Activated B cell treated with CpG ODN at 0.5 μM for 24 hours (primary cell): Measurements from ENCODE around the gene VPS11. TPM values are rescaled to one million over a fixed set of nuclear protein-coding genes. Genes with fewer than 3 reads are reported as not detected.
"Not testable (repeated sequence)": the region's sequence is repeated elsewhere in the genome, so short reads cannot be mapped to it uniquely, and the experiment has no call there.

Experiments used
- ATAC-seq: fragments of 200-7000 bp; cut with Tn5 transposase; one replicate; pipeline ENCODE4 v1.10.0; 2021; ENCODE audit warnings: low read depth, mild to moderate bottlenecking, moderate library complexity
- CTCF ChIA-PET: fragments of 350-600 bp; sonication (Branson Sonifier 250); formaldehyde crosslinking; loops from one replicate; lab custom pipeline; 2021; ENCODE audit warnings: antibody characterized with exemption; lab: Charles Lee
- POLR2A ChIA-PET: fragments of 350-600 bp; sonication (Branson Sonifier 250); formaldehyde crosslinking; loops from one replicate; lab custom pipeline; 2021; ENCODE audit warnings: antibody characterized with exemption; lab: Charles Lee
- DNase-seq: peaks from one replicate; pipeline ENCODE4 v3.0.0; 2022
- H3K27ac Mint-ChIP-seq: one replicate; pipeline ENCODE4 v1.8.0; 2020; ENCODE audit warnings: mixed read lengths
- H3K27me3 Mint-ChIP-seq: one replicate; pipeline ENCODE4 v1.8.0; 2021; ENCODE audit warnings: mixed read lengths
- H3K36me3 Mint-ChIP-seq: one replicate; pipeline ENCODE4 v1.8.0; 2021; ENCODE audit warnings: low read depth, mixed read lengths
- H3K4me1 Mint-ChIP-seq: one replicate; pipeline ENCODE4 v1.8.0; 2021; ENCODE audit warnings: mixed read lengths
- H3K4me3 Mint-ChIP-seq: one replicate; pipeline ENCODE4 v1.8.0; 2020; ENCODE audit warnings: mild to moderate bottlenecking, mixed read lengths
- H3K9me3 Mint-ChIP-seq: one replicate; pipeline ENCODE4 v1.8.0; 2020; ENCODE audit warnings: mixed read lengths
- CTCF ChIP-seq: fragments of 200-600 bp; IDR thresholded peaks from one replicate; pipeline ENCODE4 v1.8.0; 2022; ENCODE audit warnings: antibody characterized with exemption, mild to moderate bottlenecking
- intact Hi-C: fragments of 100-400 bp; cut with micrococcal nuclease; formaldehyde crosslinking; loops from one replicate; pipeline ENCODE4 v1.15.1; 2024
- total RNA-seq: library from RNA; stranded (reverse); gene quantifications from 2 replicates; pipeline ENCODE4 v1.2.3, GENCODE V29; 2022

VPS11 gene
- total RNA-seq, 1 donor from 2014 or later, result 53.6 TPM

GRCh38 chr11:119029340-119030028 is 38.1 kb upstream of the VPS11 start:
- POLR2A ChIA-PET, result interaction anchor here (1.0 to 2.7 kb wide), 5 partner anchors 11 to 55 kb away, joined by 3 to 21 read pairs (median 5); partner anchors contain the start of genes HMBS, RPS25, TRAPPC4 and VPS11
- H3K27ac Mint-ChIP-seq, result peak overlapping the region; percentile 0
- intact Hi-C loops, result loop anchor here (1.0 to 2.0 kb wide), 11 partner anchors 11 to 339 kb away; partner anchors contain the start of genes CENATAC, HINFP, HYOU1 and RPS25
- H3K9me3 Mint-ChIP-seq, result no peaks in the 10 kb centered on the region
- H3K4me1 Mint-ChIP-seq, result peaks cover 15% of the 10 kb centered on the region
- H3K36me3 Mint-ChIP-seq, result peaks cover 22% of the 10 kb centered on the region
- CTCF ChIA-PET, result no interaction called here
- peak overlapping the region; percentile 85 for H3K4me3 Mint-ChIP-seq
- no peak for TF ChIP-seq CTCF
- DNase-seq (no peak), ATAC-seq (no peak)
- no peaks in the 10 kb centered on the region for H3K27me3 Mint-ChIP-seq

GRCh38 chr11:119030029-119030328 is 37.6 kb upstream of the VPS11 start:
- H3K4me3 Mint-ChIP-seq, result peak overlapping the region; percentile 85
- H3K4me1 Mint-ChIP-seq, result peaks cover 15% of the 10 kb centered on the region
- no peaks in the 10 kb centered on the region for H3K27me3 Mint-ChIP-seq
- TF ChIP-seq CTCF, result no peak
- H3K36me3 Mint-ChIP-seq, result peaks cover 17% of the 10 kb centered on the region
- peak overlapping the region; percentile 0 for H3K27ac Mint-ChIP-seq
- intact Hi-C loops, result loop anchor here (1.0 to 2.0 kb wide), 11 partner anchors 12 to 339 kb away; partner anchors contain the start of genes CENATAC, HINFP, HYOU1 and RPS25
- no peaks in the 10 kb centered on the region for H3K9me3 Mint-ChIP-seq
- ATAC-seq (no peak), DNase-seq (peak; percentile 31)
- ChIA-PET POLR2A (interaction anchor here (1.0 to 1.5 kb wide), 4 partner anchors 11 to 55 kb away, joined by 3 to 21 read pairs (median 4); partner anchors contain the start of genes HMBS, RPS25, TRAPPC4 and VPS11), CTCF (no interaction called here)

GRCh38 chr11:119030329-119031047 is 37.1 kb upstream of the VPS11 start, which contains the start of gene SLC37A4:
SLC37A4 (minus strand) TSS chr11:119030877.
- ChIA-PET CTCF (no interaction called here), POLR2A (interaction anchor here (1.0 to 1.5 kb wide), 4 partner anchors 12 to 54 kb away, joined by 3 to 21 read pairs (median 4); partner anchors contain the start of genes HMBS, RPS25, TRAPPC4 and VPS11)
- intact Hi-C loops, result loop anchor here (1.0 to 2.0 kb wide), 11 partner anchors 12 to 340 kb away; partner anchors contain the start of genes CENATAC, HINFP, HYOU1 and RPS25
- no peaks in the 10 kb centered on the region for H3K9me3 Mint-ChIP-seq
- DNase-seq (peak; percentile 99), ATAC-seq (peak; percentile 95)
- peaks cover 12% of the 10 kb centered on the region for H3K36me3 Mint-ChIP-seq
- H3K4me3 Mint-ChIP-seq, result peak within 1 kb of the TSS; percentile 85
- peaks cover 15% of the 10 kb centered on the region for H3K4me1 Mint-ChIP-seq
- TF ChIP-seq CTCF, result no peak
- H3K27me3 Mint-ChIP-seq, result no peaks in the 10 kb centered on the region
- peak within 1 kb of the TSS; percentile 61 for H3K27ac Mint-ChIP-seq

GRCh38 chr11:119031912-119032280 is 35.7 kb upstream of the VPS11 start:
- ATAC-seq (no peak), DNase-seq (no peak)
- Mint-ChIP-seq H3K27me3 (no peaks in the 10 kb centered on the region), H3K4me1 (peaks cover 15% of the 10 kb centered on the region), H3K9me3 (no peaks in the 10 kb centered on the region), H3K4me3 (no peak overlapping the region), H3K27ac (no peak overlapping the region), H3K36me3 (peaks cover 7% of the 10 kb centered on the region)
- intact Hi-C loops, result loop anchor here (2.0 kb wide), 2 partner anchors 125 to 341 kb away; no protein-coding TSS in a partner anchor
- TF ChIP-seq CTCF, result no peak
- POLR2A ChIA-PET, result interaction anchor here (0.6 kb wide), 1 partner anchor 14 kb away, joined by 5 read pairs; no protein-coding TSS in a partner anchor
- CTCF ChIA-PET, result interaction anchor here (0.7 to 1.1 kb wide), 2 partner anchors 13 to 33 kb away, joined by 3 read pairs; partner anchors contain the start of gene TRAPPC4

GRCh38 chr11:119033421-119033820 is 34.2 kb upstream of the VPS11 start:
- CTCF ChIA-PET, result interaction anchor here (1.1 kb wide), 1 partner anchor 9 kb away, joined by 3 read pairs; no protein-coding TSS in a partner anchor
- H3K36me3 Mint-ChIP-seq, H3K27me3 Mint-ChIP-seq, H3K27ac Mint-ChIP-seq, H3K4me3 Mint-ChIP-seq, DNase-seq, intact Hi-C loops, H3K9me3 Mint-ChIP-seq, ATAC-seq: not testable (repeated sequence)
- peaks cover 15% of the 10 kb centered on the region for H3K4me1 Mint-ChIP-seq
- POLR2A ChIA-PET, result interaction anchor here (0.7 to 1.2 kb wide), 3 partner anchors 10 to 34 kb away, joined by 3 to 5 read pairs (median 4); no protein-coding TSS in a partner anchor
